ENCODE data around the gene MYBL2.

- no peak for TF ChIP-seq POLR2AphosphoS5 (IDR thresholded peaks at IDR 0.05; ENCODE audit: borderline replicate concordance, low read depth, low read length)
- TF ChIP-seq EZH2 (IDR thresholded peaks at IDR 0.05): no peak
- no peak for TF ChIP-seq FOXP2 (optimal IDR thresholded peaks at IDR 0.05; ENCODE audit: control extremely low read depth, extremely low read length, insufficient read depth)
Observed at GRCh38 chr20:43723735-43724134, 56.8 kb downstream of the MYBL2 start.
